ENCODE data around the gene TMEM108. TPM values are rescaled to one million over a fixed set of nuclear protein-coding genes. Genes with fewer than 3 reads are reported as not detected.

The TMEM108 gene
- polyA plus RNA-seq, 3 donors: not detected

DNA sequence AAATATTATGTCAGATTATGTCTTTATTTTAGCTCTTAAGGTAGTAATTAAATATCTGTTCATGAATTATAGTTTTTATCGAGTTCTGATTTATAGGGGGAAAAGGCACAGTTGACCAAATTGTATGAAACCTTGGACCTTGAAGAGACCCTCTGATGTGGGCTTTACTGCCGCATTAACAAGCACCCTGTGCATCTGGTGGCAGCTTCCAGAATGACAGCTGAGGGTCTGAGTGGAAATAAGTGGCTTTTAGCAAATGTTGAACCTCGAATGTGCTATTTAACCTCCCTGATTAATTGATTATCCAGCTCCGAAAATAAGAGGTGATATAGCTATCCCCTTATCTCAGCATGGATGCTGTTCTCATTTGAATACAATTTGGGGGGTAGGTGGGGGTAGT lies 87.0 kb downstream of the TMEM108 start:
- Histone ChIP-seq H2AFZ (ENCODE audit: insufficient read depth, low read depth, low read length, poor library complexity, severe bottlenecking) (no peak overlapping the region), H3K4me3 (replicated peaks in 1 of 3; ENCODE audit: low read depth in 2 of 3, low read length in 3 of 3) (no peak overlapping the region), H3K4me2 (replicated peaks; ENCODE audit: extremely low read depth, low read length, poor library complexity, severe bottlenecking) (no peak overlapping the region), H3K4me1 (ENCODE audit: control insufficient read depth in 1 of 2, insufficient read depth in 2 of 2, low read length in 2 of 2) (no peaks in the 10 kb centered on the region), H4K20me1 (ENCODE audit: insufficient read depth, low read length) (no peaks in the 10 kb centered on the region), H3K79me2 (ENCODE audit: insufficient read depth, low read length) (no peaks in the 10 kb centered on the region), H3K27ac (ENCODE audit: low read depth in 1 of 2, low read length in 2 of 2) (no peak overlapping the region), H3K27me3 (ENCODE audit: control insufficient read depth in 2 of 2, insufficient read depth in 2 of 2, low read length in 2 of 2) (no peaks in the 10 kb centered on the region), H3K9ac (ENCODE audit: insufficient read depth, low read length, poor library complexity, severe bottlenecking) (no peak overlapping the region), H3K9me3 (replicated peaks in 1 of 2; ENCODE audit: control insufficient read depth in 1 of 2, insufficient read depth in 1 of 2, low read length in 2 of 2) (no peaks in the 10 kb centered on the region), H3K36me3 (replicated peaks in 1 of 2; ENCODE audit: control insufficient read depth in 1 of 2, insufficient read depth in 2 of 2, low read length in 2 of 2) (no peaks in the 10 kb centered on the region)
- no peaks in the 10 kb centered on the region for H3K4me1 Mint-ChIP-seq
- TF ChIP-seq, protein P1, sequence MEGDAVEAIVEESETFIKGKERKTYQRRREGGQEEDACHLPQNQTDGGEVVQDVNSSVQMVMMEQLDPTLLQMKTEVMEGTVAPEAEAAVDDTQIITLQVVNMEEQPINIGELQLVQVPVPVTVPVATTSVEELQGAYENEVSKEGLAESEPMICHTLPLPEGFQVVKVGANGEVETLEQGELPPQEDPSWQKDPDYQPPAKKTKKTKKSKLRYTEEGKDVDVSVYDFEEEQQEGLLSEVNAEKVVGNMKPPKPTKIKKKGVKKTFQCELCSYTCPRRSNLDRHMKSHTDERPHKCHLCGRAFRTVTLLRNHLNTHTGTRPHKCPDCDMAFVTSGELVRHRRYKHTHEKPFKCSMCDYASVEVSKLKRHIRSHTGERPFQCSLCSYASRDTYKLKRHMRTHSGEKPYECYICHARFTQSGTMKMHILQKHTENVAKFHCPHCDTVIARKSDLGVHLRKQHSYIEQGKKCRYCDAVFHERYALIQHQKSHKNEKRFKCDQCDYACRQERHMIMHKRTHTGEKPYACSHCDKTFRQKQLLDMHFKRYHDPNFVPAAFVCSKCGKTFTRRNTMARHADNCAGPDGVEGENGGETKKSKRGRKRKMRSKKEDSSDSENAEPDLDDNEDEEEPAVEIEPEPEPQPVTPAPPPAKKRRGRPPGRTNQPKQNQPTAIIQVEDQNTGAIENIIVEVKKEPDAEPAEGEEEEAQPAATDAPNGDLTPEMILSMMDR (IDR thresholded peaks at IDR 0.05): no peak
- H3K36me3 Mint-ChIP-seq: no peaks in the 10 kb centered on the region
- no peak overlapping the region for H3K4me3 Mint-ChIP-seq
- no peak for DNase-seq
- no peak overlapping the region for H3K27ac Mint-ChIP-seq
- WGBS (ENCODE audit: insufficient coverage): no CpG with 5 or more reads among the region's 4 CpGs
- H3K9me3 Mint-ChIP-seq: no peaks in the 10 kb centered on the region
- peaks cover 0 to 3% (median 0%) of the 10 kb centered on the region in 3 donors for H3K27me3 Mint-ChIP-seq (ENCODE audit: low read depth in 3 of 3)
- intact Hi-C loops (cut with micrococcal nuclease): no loop called here

DNA sequence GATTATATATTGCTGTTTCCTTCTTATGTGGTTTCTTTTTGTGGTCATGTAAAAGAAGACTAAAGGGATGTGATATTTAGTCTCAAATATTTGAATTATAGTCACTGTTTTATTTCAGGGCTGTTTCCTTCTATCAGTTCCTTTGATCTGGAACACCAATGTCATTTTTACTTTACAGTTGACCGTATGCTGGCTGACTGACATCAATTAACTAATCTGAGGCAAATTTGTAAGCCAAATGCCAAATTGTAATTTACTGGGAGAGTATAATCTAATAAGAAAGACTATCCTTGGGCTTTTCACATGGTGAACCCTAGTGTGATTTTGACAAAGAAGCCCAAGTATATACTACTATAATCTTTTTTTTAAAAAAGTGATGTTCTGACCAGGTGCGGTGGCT lies 87.6 kb downstream of the TMEM108 start:
- no peak overlapping the region for H3K27ac ChIP-seq (ENCODE audit: low read depth in 1 of 2, low read length in 2 of 2)
- no peak overlapping the region for H3K27ac Mint-ChIP-seq
- no peaks in the 10 kb centered on the region for H3K79me2 ChIP-seq (ENCODE audit: insufficient read depth, low read length)
- H3K9me3 Mint-ChIP-seq: no peaks in the 10 kb centered on the region
- no peak overlapping the region for H2AFZ ChIP-seq (ENCODE audit: insufficient read depth, low read depth, low read length, poor library complexity, severe bottlenecking)
- TF ChIP-seq, protein P1 (IDR thresholded peaks at IDR 0.05): no peak
- H3K9ac ChIP-seq (ENCODE audit: insufficient read depth, low read length, poor library complexity, severe bottlenecking): no peak overlapping the region
- no peaks in the 10 kb centered on the region for H3K4me1 Mint-ChIP-seq
- H3K4me3 Mint-ChIP-seq: no peak overlapping the region
- H3K4me1 ChIP-seq (ENCODE audit: control insufficient read depth in 1 of 2, insufficient read depth in 2 of 2, low read length in 2 of 2): no peaks in the 10 kb centered on the region
- no peaks in the 10 kb centered on the region for H3K9me3 ChIP-seq (replicated peaks in 1 of 2; ENCODE audit: control insufficient read depth in 1 of 2, insufficient read depth in 1 of 2, low read length in 2 of 2)
- peaks cover 0 to 3% (median 0%) of the 10 kb centered on the region in 3 donors for H3K27me3 Mint-ChIP-seq (ENCODE audit: low read depth in 3 of 3)
- no CpG with 5 or more reads among the region's 2 CpGs for WGBS (ENCODE audit: insufficient coverage)
- no peaks in the 10 kb centered on the region for H4K20me1 ChIP-seq (ENCODE audit: insufficient read depth, low read length)
- intact Hi-C loops (cut with micrococcal nuclease): no loop called here
- no peaks in the 10 kb centered on the region for H3K27me3 ChIP-seq (ENCODE audit: control insufficient read depth in 2 of 2, insufficient read depth in 2 of 2, low read length in 2 of 2)
- H3K4me3 ChIP-seq (replicated peaks in 1 of 3; ENCODE audit: low read depth in 2 of 3, low read length in 3 of 3): no peak overlapping the region
- DNase-seq: no peak
- no peak overlapping the region for H3K4me2 ChIP-seq (replicated peaks; ENCODE audit: extremely low read depth, low read length, poor library complexity, severe bottlenecking)
- no peaks in the 10 kb centered on the region for H3K36me3 ChIP-seq (replicated peaks in 1 of 2; ENCODE audit: control insufficient read depth in 1 of 2, insufficient read depth in 2 of 2, low read length in 2 of 2)
- no peaks in the 10 kb centered on the region for H3K36me3 Mint-ChIP-seq

Data from CD14-positive monocyte (primary cell).